IMR-90 (cell line): ENCODE measurements around the gene TUB. TPM values are rescaled to one million over a fixed set of nuclear protein-coding genes. Genes with fewer than 3 reads are reported as not detected.

Source experiments
- ATAC-seq: fragments of 200-7000 bp; cut with Tn5 transposase; 2 replicates; pipeline ENCODE4 v1.9.1; 2020; ENCODE audit warnings: low read depth, mild to moderate bottlenecking, moderate library complexity
- BruUV-seq: library from RNA; stranded (reverse); fragments of 400-500 nt; replicated peaks from 2 replicates; lab custom pipeline; 2021; lab: Mats Ljungman, UMichigan
- CTCF ChIA-PET: fragments of 300-600 bp; formaldehyde crosslinking; extraction: SDS; loops from one replicate; lab custom pipeline; 2021; ENCODE audit warnings: antibody characterized with exemption; lab: Yijun Ruan, JAX
- POLR2A ChIA-PET: fragments of 300-600 bp; sonication (Branson Sonifier 250); formaldehyde crosslinking; loops from one replicate; lab custom pipeline; 2022; ENCODE audit warnings: antibody characterized with exemption; ENCODE audit not compliant: unreplicated experiment; lab: Charles Lee
- DNase-seq: peaks from one replicate; pipeline ENCODE4 v3.0.0; 2013
- H2AFZ ChIP-seq: replicated peaks from 2 replicates; pipeline ENCODE3; 2013; ENCODE audit warnings: low read length, mild to moderate bottlenecking; ENCODE audit not compliant: poor library complexity
- H2AK5ac ChIP-seq: 2 replicates; pipeline ENCODE4 v1.6.1; 2013; ENCODE audit warnings: low read depth, low read length, inconsistent platforms
- H2AK9ac ChIP-seq: replicated peaks from 2 replicates; pipeline ENCODE3; 2013; ENCODE audit warnings: mild to moderate bottlenecking, low read depth, low read length, moderate library complexity; ENCODE audit not compliant: poor library complexity
- H2BK120ac ChIP-seq: 2 replicates; pipeline ENCODE4 v1.6.1; 2013; ENCODE audit warnings: low read depth, low read length, inconsistent platforms
- H2BK15ac ChIP-seq: 3 replicates; pipeline ENCODE4 v1.6.1; 2013; ENCODE audit warnings: low read depth, low read length, inconsistent platforms
- H2BK20ac ChIP-seq: 2 replicates; pipeline ENCODE4 v1.6.1; 2013; ENCODE audit warnings: low read depth, mild to moderate bottlenecking, inconsistent platforms, low read length, moderate library complexity
- H2BK5ac ChIP-seq: 2 replicates; pipeline ENCODE4 v1.6.1; 2013; ENCODE audit warnings: mild to moderate bottlenecking, low read depth, low read length, inconsistent platforms; ENCODE audit not compliant: poor library complexity, severe bottlenecking
- H3K14ac ChIP-seq: replicated peaks from 2 replicates; pipeline ENCODE4 v1.6.1; 2013; ENCODE audit warnings: low read depth, low read length, inconsistent platforms
- H3K18ac ChIP-seq: 2 replicates; pipeline ENCODE4 v1.6.1; 2013; ENCODE audit warnings: low read depth, low read length, control low read depth
- H3K23ac ChIP-seq: 2 replicates; pipeline ENCODE4 v1.6.1; 2013; ENCODE audit warnings: low read depth, low read length, inconsistent platforms
- H3K27ac ChIP-seq: 2 replicates; pipeline ENCODE4 v1.5.1; 2013; ENCODE audit warnings: mild to moderate bottlenecking, control low read depth, low read length; ENCODE audit not compliant: insufficient read depth
- H3K27me3 ChIP-seq: 2 replicates; pipeline ENCODE4 v1.6.1; 2013; ENCODE audit warnings: low read length; ENCODE audit not compliant: control insufficient read depth, insufficient read depth
- H3K36me3 ChIP-seq: 2 replicates; pipeline ENCODE4 v1.6.1; 2013; ENCODE audit warnings: low read length, mixed read lengths; ENCODE audit not compliant: control insufficient read depth, insufficient read depth
- H3K4ac ChIP-seq: 2 replicates; pipeline ENCODE4 v1.6.1; 2013; ENCODE audit warnings: low read depth, low read length, inconsistent platforms
- H3K4me1 ChIP-seq: 2 replicates; pipeline ENCODE4 v1.6.1; 2013; ENCODE audit warnings: low read length, mixed read lengths; ENCODE audit not compliant: control insufficient read depth, insufficient read depth
- H3K4me2 ChIP-seq: 2 replicates; pipeline ENCODE4 v1.6.1; 2013; ENCODE audit warnings: low read depth, mild to moderate bottlenecking, control low read depth, low read length, moderate library complexity
- H3K4me3 ChIP-seq: 2 replicates; pipeline ENCODE4 v1.5.1; 2013; ENCODE audit warnings: low read depth, mild to moderate bottlenecking, control low read depth, low read length, moderate library complexity; ENCODE audit not compliant: insufficient read depth
- H3K56ac ChIP-seq: 2 replicates; pipeline ENCODE4 v1.6.1; 2013; ENCODE audit warnings: low read length, inconsistent platforms; ENCODE audit not compliant: insufficient read depth; ENCODE audit errors: extremely low read depth
- H3K79me1 ChIP-seq, 2 experiments: 2 replicates each; pipeline ENCODE4 v1.6.1; 2013; ENCODE audit warnings: low read length in 2 of 2, inconsistent platforms in 1 of 2, low read depth in 1 of 2
- H3K9ac ChIP-seq: 2 replicates; pipeline ENCODE4 v1.6.1; 2013; ENCODE audit warnings: low read depth, low read length, control low read depth
- H3K9me1 ChIP-seq: 2 replicates; pipeline ENCODE4 v1.6.1; 2013; ENCODE audit warnings: low read length, inconsistent platforms; ENCODE audit not compliant: insufficient read depth
- H3K9me3 ChIP-seq: 2 replicates; pipeline ENCODE4 v1.6.1; 2013; ENCODE audit warnings: low read length; ENCODE audit not compliant: control insufficient read depth, insufficient read depth
- H4K20me1 ChIP-seq: 2 replicates; pipeline ENCODE4 v1.6.1; 2013; ENCODE audit warnings: low read length, inconsistent platforms; ENCODE audit not compliant: insufficient read depth
- H4K5ac ChIP-seq: 2 replicates; pipeline ENCODE4 v1.6.1; 2013; ENCODE audit warnings: mild to moderate bottlenecking, low read depth, low read length, control low read depth
- H4K8ac ChIP-seq, 2 experiments: 2 replicates each; pipeline ENCODE4 v1.6.1; 2013; ENCODE audit warnings: low read depth in 2 of 2, low read length in 2 of 2, control low read depth in 1 of 2, inconsistent platforms in 1 of 2
- H4K91ac ChIP-seq: 2 replicates; pipeline ENCODE4 v1.6.1; 2013; ENCODE audit warnings: low read depth, low read length, inconsistent platforms; ENCODE audit not compliant: insufficient read depth
- BHLHE40 ChIP-seq: fragments of 150-350 bp; IDR thresholded peaks from 2 replicates; pipeline ENCODE4 v1.6.1; 2016; ENCODE audit warnings: mild to moderate bottlenecking, low read depth, low read length
- CEBPB ChIP-seq: IDR thresholded peaks from 2 replicates; pipeline ENCODE4 v1.6.1; 2012; ENCODE audit warnings: low read depth, low read length, improper control_type of control experiment
- CHD1 ChIP-seq: IDR thresholded peaks from 2 replicates; pipeline ENCODE4 v1.6.1; 2012; ENCODE audit warnings: low read depth, low read length, improper control_type of control experiment
- ELK1 ChIP-seq: fragments of 150-350 bp; IDR thresholded peaks from 2 replicates; pipeline ENCODE4 v1.6.1; 2016; ENCODE audit warnings: low read depth, mild to moderate bottlenecking, low read length, moderate library complexity, borderline replicate concordance
- FOS ChIP-seq: fragments of 150-350 bp; IDR thresholded peaks from 2 replicates; pipeline ENCODE4 v1.6.1; 2016; ENCODE audit warnings: low read depth, low read length
- MAZ ChIP-seq: IDR thresholded peaks from 2 replicates; pipeline ENCODE4 v1.6.1; 2012; ENCODE audit warnings: low read depth, mild to moderate bottlenecking, low read length, improper control_type of control experiment, moderate library complexity, borderline replicate concordance
- MXI1 ChIP-seq: IDR thresholded peaks from 2 replicates; pipeline ENCODE4 v1.6.1; 2012; ENCODE audit warnings: low read depth, mild to moderate bottlenecking, low read length, moderate library complexity, borderline replicate concordance
- NFE2L2 ChIP-seq: fragments of 150-350 bp; IDR thresholded peaks from 2 replicates; pipeline ENCODE4 v1.6.1; 2016; ENCODE audit warnings: low read depth, mild to moderate bottlenecking, low read length
- RCOR1 ChIP-seq: IDR thresholded peaks from 2 replicates; pipeline ENCODE4 v1.6.1; 2012; ENCODE audit warnings: mild to moderate bottlenecking, low read length, improper control_type of control experiment; ENCODE audit not compliant: insufficient replicate concordance
- RFX5 ChIP-seq: IDR thresholded peaks from 2 replicates; pipeline ENCODE4 v1.8.0; 2012; ENCODE audit warnings: low read depth, mild to moderate bottlenecking, low read length, moderate library complexity
- SMC3 ChIP-seq: fragments of 150-350 bp; IDR thresholded peaks from 2 replicates; pipeline ENCODE4 v1.6.1; 2016; ENCODE audit warnings: low read depth, mild to moderate bottlenecking, antibody characterized with exemption, low read length, moderate library complexity
- USF2 ChIP-seq: fragments of 150-350 bp; IDR thresholded peaks from 2 replicates; pipeline ENCODE4 v1.6.1; 2017; ENCODE audit warnings: mild to moderate bottlenecking, antibody characterized with exemption, low read length, low read depth
- WGBS, 2 experiments: methylation state at CpG; one replicate each; pipeline versions ENCODE4 v1.1.5 to v1.1.7; 2013; ENCODE audit warnings: missing lambda C conversion rate in 2 of 2; ENCODE audit not compliant: insufficient read length in 1 of 2; ENCODE audit errors: extremely low coverage in 2 of 2; 5-methylcytosine and 5-hydroxymethylcytosine counted together
- dilution Hi-C: fragments of 300-500 bp; cut with HindIII; formaldehyde crosslinking; loops from one replicate; pipeline ENCODE4 v1.14.3; 2018; ENCODE audit warnings: low sequenced_read_pairs; ENCODE audit not compliant: unreplicated experiment
- in situ Hi-C: fragments of 300-500 bp; cut with MboI; formaldehyde crosslinking; loops from 3 replicates; pipeline ENCODE4 v1.14.3; 2019; ENCODE audit warnings: low sequenced_read_pairs, inconsistent platforms, mixed read lengths
- intact Hi-C: fragments of 100-400 bp; cut with micrococcal nuclease; formaldehyde crosslinking; loops from 2 replicates; pipeline ENCODE4 v1.10.0; 2022
- polyA plus RNA-seq, 3 experiments: library from polyadenylated mRNA; depleted of rRNA; stranded (reverse); fragments of >200 nt; gene quantifications; 2 replicates each; pipeline ENCODE4 v1.2.3, GENCODE V29; 2012; ENCODE audit warnings: low replicate concordance in 1 of 3
- total RNA-seq: library from RNA; depleted of rRNA; stranded (reverse); fragments of >200 nt; gene quantifications from 2 replicates; pipeline ENCODE4 v1.2.3, GENCODE V29; 2012
- TF ChIP-seq, protein P1 (sequence below): conservative IDR thresholded peaks from 2 replicates; pipeline ENCODE4 v1.5.1; 2012; ENCODE audit warnings: mild to moderate bottlenecking, low read depth, low read length, improper control_type of control experiment

TUB gene
- total and polyA plus RNA-seq, 2 of the 4 experiments (the other 2 are of a cell fraction), result 11.8 to 12.9 TPM

DNA sequence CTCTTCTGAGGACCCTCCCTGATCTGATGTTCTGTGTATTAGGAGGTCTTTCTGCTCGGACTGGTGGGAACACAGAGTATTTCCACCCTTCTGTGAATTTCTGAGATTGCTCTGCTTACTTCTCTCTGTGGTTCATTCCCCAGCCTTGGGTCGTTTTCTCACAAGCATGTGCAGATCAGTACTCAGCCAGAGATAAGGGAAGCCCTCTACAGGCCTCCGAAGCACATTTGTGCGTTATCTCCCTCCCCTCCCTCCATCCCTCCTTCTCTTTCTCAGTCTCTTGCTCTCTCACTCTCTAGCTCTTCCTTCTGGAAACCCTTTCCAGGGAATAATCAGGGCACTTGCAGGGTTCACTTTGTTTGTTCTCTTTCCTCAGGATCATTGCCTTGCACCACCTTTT, 35.2 kb upstream of the TUB start:
- Histone ChIP-seq H3K9me3 (no peaks in the 10 kb centered on the region), H4K20me1 (no peaks in the 10 kb centered on the region), H3K14ac (no peak overlapping the region), H3K9me1 (no peaks in the 10 kb centered on the region), H4K8ac (no peak overlapping the region), H3K9ac (no peak overlapping the region), H4K5ac (no peak overlapping the region), H3K56ac (no peak overlapping the region), H3K4ac (no peak overlapping the region), H3K36me3 (no peaks in the 10 kb centered on the region), H2AFZ (no peak overlapping the region), H2BK20ac (no peak overlapping the region), H3K79me1 (no peaks in the 10 kb centered on the region), H3K27me3 (peaks cover 6% of the 10 kb centered on the region), H3K4me3 (no peak overlapping the region), H2BK5ac (no peak overlapping the region), H3K18ac (no peak overlapping the region), H3K23ac (no peak overlapping the region), H2AK9ac (no peak overlapping the region), H2AK5ac (no peak overlapping the region), H2BK15ac (no peak overlapping the region), H4K91ac (no peak overlapping the region), H3K4me2 (no peak overlapping the region), H3K27ac (no peak overlapping the region), H2BK120ac (no peak overlapping the region), H3K4me1 (no peaks in the 10 kb centered on the region)
- in situ Hi-C loops (no loop called here), intact Hi-C loops (no loop called here), dilution Hi-C loops (no loop called here)
- WGBS, 2 experiments, result 33% methylated on average over 3 of the region's 4 CpGs; no CpG with 5 or more reads in 1 of the 2 experiments
- ChIA-PET CTCF (no interaction called here), POLR2A (no interaction called here)
- no peak for TF ChIP-seq MXI1
- TF ChIP-seq CEBPB, result no peak
- no peak for TF ChIP-seq RCOR1
- TF ChIP-seq, protein P1, sequence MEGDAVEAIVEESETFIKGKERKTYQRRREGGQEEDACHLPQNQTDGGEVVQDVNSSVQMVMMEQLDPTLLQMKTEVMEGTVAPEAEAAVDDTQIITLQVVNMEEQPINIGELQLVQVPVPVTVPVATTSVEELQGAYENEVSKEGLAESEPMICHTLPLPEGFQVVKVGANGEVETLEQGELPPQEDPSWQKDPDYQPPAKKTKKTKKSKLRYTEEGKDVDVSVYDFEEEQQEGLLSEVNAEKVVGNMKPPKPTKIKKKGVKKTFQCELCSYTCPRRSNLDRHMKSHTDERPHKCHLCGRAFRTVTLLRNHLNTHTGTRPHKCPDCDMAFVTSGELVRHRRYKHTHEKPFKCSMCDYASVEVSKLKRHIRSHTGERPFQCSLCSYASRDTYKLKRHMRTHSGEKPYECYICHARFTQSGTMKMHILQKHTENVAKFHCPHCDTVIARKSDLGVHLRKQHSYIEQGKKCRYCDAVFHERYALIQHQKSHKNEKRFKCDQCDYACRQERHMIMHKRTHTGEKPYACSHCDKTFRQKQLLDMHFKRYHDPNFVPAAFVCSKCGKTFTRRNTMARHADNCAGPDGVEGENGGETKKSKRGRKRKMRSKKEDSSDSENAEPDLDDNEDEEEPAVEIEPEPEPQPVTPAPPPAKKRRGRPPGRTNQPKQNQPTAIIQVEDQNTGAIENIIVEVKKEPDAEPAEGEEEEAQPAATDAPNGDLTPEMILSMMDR, result no peak
- TF ChIP-seq USF2, result no peak
- no peak for TF ChIP-seq ELK1
- TF ChIP-seq CHD1, result no peak
- TF ChIP-seq MAZ, result no peak
- no peak for TF ChIP-seq NFE2L2
- TF ChIP-seq SMC3, result no peak
- TF ChIP-seq RFX5, result no peak
- no peak for TF ChIP-seq FOS
- no peak for TF ChIP-seq BHLHE40
- DNase-seq (no peak), ATAC-seq (no peak)
- BruUV-seq, result no TSS peak
